Peyer's patch (tissue), 4 donors: ENCODE results near the gene UPK1A. TPM values are rescaled to one million over a fixed set of nuclear protein-coding genes. Genes with fewer than 3 reads are reported as not detected.

Experiments used
- DNase-seq, 3 donors: peaks; one replicate each; pipeline ENCODE4 v3.0.0-alpha.2; 2017 to 2019
- H3K27ac ChIP-seq, 4 donors: fragments of 200-600 bp; sonication (generic); one replicate each; pipeline ENCODE4 v1.5.1; 2016 to 2019
- H3K27me3 ChIP-seq, 2 donors: fragments of 200-600 bp; sonication (generic); one replicate each; pipeline ENCODE4 v1.5.1; 2019
- H3K36me3 ChIP-seq, 3 donors: fragments of 200-600 bp; sonication (generic); one replicate each; pipeline ENCODE4 v1.5.1; 2016 to 2019
- H3K4me1 ChIP-seq, 4 donors: fragments of 200-600 bp; sonication (generic); one replicate each; pipeline ENCODE4 v1.5.1; 2016 to 2019
- H3K4me3 ChIP-seq, 4 donors: fragments of 200-600 bp; sonication (generic); 1 replicate in 3 of 4; 2 replicates in 1 of 4; pipeline ENCODE4 v1.5.1; 2016 to 2019; ENCODE audit warnings: mild to moderate bottlenecking in 1 of 4
- H3K9me3 ChIP-seq, 4 donors: fragments of 200-600 bp; sonication (generic); one replicate each; pipeline ENCODE4 v1.5.1; 2016 to 2019; ENCODE audit warnings: mild to moderate bottlenecking in 1 of 4
- CTCF ChIP-seq, 6 experiments: fragments of 450-650 bp in 4 of 6; fragments of 200-600 bp in 2 of 6; sonication (generic) in 1 of 6; IDR thresholded peaks; one replicate each; pipeline ENCODE4 v1.5.1; 2017 to 2019; ENCODE audit warnings: antibody characterized with exemption in 6 of 6, mild to moderate bottlenecking in 3 of 6, moderate library complexity in 1 of 6
- POLR2A ChIP-seq, 2 donors: fragments of 450-650 bp; IDR thresholded peaks; one replicate each; pipeline ENCODE4 v1.5.1; 2017; ENCODE audit warnings: antibody characterized with exemption in 2 of 2, mild to moderate bottlenecking in 2 of 2, moderate library complexity in 2 of 2
- total RNA-seq, 4 donors: library from RNA; depleted of rRNA; stranded (reverse); fragments of >200 nt; gene quantifications; one replicate each; pipeline ENCODE4 v1.1.0, GENCODE V29; 2016

The UPK1A gene
- total RNA-seq, 4 donors from 2014 or later = not detected

GRCh38 chr19:35693835-35694599 is 27.7 kb downstream of the UPK1A start:
- Histone ChIP-seq H3K4me3 (no peak overlapping the region), H3K4me1 (no peaks in the 10 kb centered on the region), H3K27ac (no peak overlapping the region), H3K9me3 (no peaks in the 10 kb centered on the region), H3K36me3 (no peaks in the 10 kb centered on the region), H3K27me3 (no peaks in the 10 kb centered on the region)
- TF ChIP-seq POLR2A (IDR thresholded peaks at IDR 0.05) = no peak
- peak; percentile 91 to 99 (median 98) for TF ChIP-seq CTCF (IDR thresholded peaks at IDR 0.05)
- DNase-seq = peak; percentile 88 to 96 (median 91)

GRCh38 chr19:35695895-35696422 is 29.6 kb downstream of the UPK1A start:
- no peaks in the 10 kb centered on the region for H3K36me3 ChIP-seq

GRCh38 chr19:35696835-35697234 is 30.5 kb downstream of the UPK1A start:
- H3K4me3 ChIP-seq = no peak overlapping the region
- no peaks in the 10 kb centered on the region for H3K27me3 ChIP-seq
- no peak overlapping the region for H3K27ac ChIP-seq
- H3K9me3 ChIP-seq = no peaks in the 10 kb centered on the region
- H3K36me3 ChIP-seq = no peaks in the 10 kb centered on the region
- no peak for DNase-seq
- no peak for TF ChIP-seq POLR2A (IDR thresholded peaks at IDR 0.05)
- TF ChIP-seq CTCF (IDR thresholded peaks at IDR 0.05) = no peak
- peaks cover 0 to 3% (median 0%) of the 10 kb centered on the region in 4 donors for H3K4me1 ChIP-seq

More at GRCh38 chr19:35695895-35696422, 29.6 kb downstream of the UPK1A start:
- TF ChIP-seq POLR2A (IDR thresholded peaks at IDR 0.05) (no peak), CTCF (IDR thresholded peaks at IDR 0.05) (no peak)
- Histone ChIP-seq H3K27ac (no peak overlapping the region), H3K4me3 (no peak overlapping the region), H3K9me3 (no peaks in the 10 kb centered on the region), H3K4me1 (no peaks in the 10 kb centered on the region), H3K27me3 (no peaks in the 10 kb centered on the region)
- DNase-seq = no peak

- peaks cover 0 to 14% (median 0%) of the 10 kb centered on the region in 4 donors for H3K4me1 ChIP-seq
- peak; percentile 92 to 99 (median 98) for DNase-seq
- H3K9me3 ChIP-seq = no peaks in the 10 kb centered on the region
- no peaks in the 10 kb centered on the region for H3K36me3 ChIP-seq
- peak overlapping the region in 3 of 4 donors; percentile 56 to 81 (median 60) for H3K27ac ChIP-seq
- peak overlapping the region; percentile 50 to 71 (median 66) for H3K4me3 ChIP-seq
- no peaks in the 10 kb centered on the region for H3K27me3 ChIP-seq
- peak in 1 of 2 donors; percentile 28 for TF ChIP-seq POLR2A (IDR thresholded peaks at IDR 0.05)
- TF ChIP-seq CTCF (IDR thresholded peaks at IDR 0.05) = no peak
Measured at GRCh38 chr19:35702223-35703012, 36.1 kb downstream of the UPK1A start.

- TF ChIP-seq POLR2A (IDR thresholded peaks at IDR 0.05) = no peak
- peaks cover 0 to 14% (median 0%) of the 10 kb centered on the region in 4 donors for H3K4me1 ChIP-seq
- no peak overlapping the region for H3K4me3 ChIP-seq
- DNase-seq = no peak
- H3K36me3 ChIP-seq = no peaks in the 10 kb centered on the region
- no peaks in the 10 kb centered on the region for H3K27me3 ChIP-seq
- H3K9me3 ChIP-seq = no peaks in the 10 kb centered on the region
- H3K27ac ChIP-seq = no peak overlapping the region
Measured at GRCh38 chr19:35703343-35703742, 37.0 kb downstream of the UPK1A start.
